ENCODE measurements around the gene OR2D2. TPM values are rescaled to one million over a fixed set of nuclear protein-coding genes. Genes with fewer than 3 reads are reported as not detected.

Gene OR2D2
- polyA plus RNA-seq, 2 of the 4 experiments (the other 2 are of a cell fraction), result not detected

DNA sequence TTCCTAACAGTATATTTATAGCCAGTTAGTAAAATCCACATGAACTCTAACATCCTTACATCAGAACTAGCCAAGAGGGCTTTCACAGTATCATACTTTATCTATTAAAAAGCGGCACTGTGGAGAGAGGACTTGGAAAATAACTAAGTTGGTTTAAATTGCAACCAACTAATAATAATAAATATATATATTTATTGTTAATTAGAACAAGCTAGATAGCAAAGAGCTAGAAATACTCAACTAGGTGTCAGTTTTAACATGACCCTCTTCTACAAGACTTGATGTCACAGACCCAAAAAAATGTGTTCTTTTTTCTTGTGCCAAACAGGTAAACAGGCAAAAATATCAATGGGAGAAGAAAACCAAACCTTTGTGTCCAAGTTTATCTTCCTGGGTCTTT is 28.4 kb upstream of the OR2D2 start, which contains the start of gene OR2D3 (continued):
- TF ChIP-seq, protein P1, sequence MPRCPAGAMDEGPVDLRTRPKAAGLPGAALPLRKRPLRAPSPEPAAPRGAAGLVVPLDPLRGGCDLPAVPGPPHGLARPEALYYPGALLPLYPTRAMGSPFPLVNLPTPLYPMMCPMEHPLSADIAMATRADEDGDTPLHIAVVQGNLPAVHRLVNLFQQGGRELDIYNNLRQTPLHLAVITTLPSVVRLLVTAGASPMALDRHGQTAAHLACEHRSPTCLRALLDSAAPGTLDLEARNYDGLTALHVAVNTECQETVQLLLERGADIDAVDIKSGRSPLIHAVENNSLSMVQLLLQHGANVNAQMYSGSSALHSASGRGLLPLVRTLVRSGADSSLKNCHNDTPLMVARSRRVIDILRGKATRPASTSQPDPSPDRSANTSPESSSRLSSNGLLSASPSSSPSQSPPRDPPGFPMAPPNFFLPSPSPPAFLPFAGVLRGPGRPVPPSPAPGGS (IDR thresholded peaks at IDR 0.05), result no peak

DNA sequence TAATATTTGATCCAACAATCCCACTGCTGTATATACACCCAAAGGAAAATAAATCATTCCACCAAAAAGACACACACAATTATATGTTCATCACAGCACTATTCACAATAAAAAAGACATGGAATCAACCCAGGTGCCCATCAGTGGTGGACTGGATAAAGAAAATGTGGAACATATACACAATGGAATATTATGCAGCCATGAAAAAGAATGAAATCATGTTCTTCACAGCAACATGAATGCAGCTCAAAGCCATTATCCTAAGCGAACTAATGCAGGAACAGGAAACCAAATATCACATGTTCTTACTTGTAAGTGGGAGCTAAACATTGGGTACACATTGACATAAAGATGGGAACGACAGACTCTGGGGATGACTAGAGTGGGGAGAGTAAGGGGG is 27.4 kb upstream of the OR2D2 start:
- ATAC-seq, result no peak
- CTCF ChIA-PET, result no interaction called here
- Histone ChIP-seq H3K27ac (no peak overlapping the region), H3K9me3 (no peaks in the 10 kb centered on the region), H3K4me3 (no peak overlapping the region), H3K4me1 (no peaks in the 10 kb centered on the region), H3K4me2 (no peak overlapping the region)
- WGBS (ENCODE audit: missing lambda C conversion rate), result 0% methylated on average over 2 of the region's 2 CpGs
- FAIRE-seq, result no peak
- no peak for TF ChIP-seq RARB (CRISPR knock-in tag; IDR thresholded peaks at IDR 0.05)
- no peak for TF ChIP-seq CHD2 (IDR thresholded peaks at IDR 0.05; ENCODE audit: low read length, partially characterized antibody)
- TF ChIP-seq, protein P1 (IDR thresholded peaks at IDR 0.05), result no peak
- TF ChIP-seq ZC3H11A (IDR thresholded peaks at IDR 0.05), result no peak
- TF ChIP-seq RFX5 (IDR thresholded peaks at IDR 0.05), result no peak
- TF ChIP-seq BHLHE40 (IDR thresholded peaks at IDR 0.05; ENCODE audit: low read depth, low read length), result no peak
- DNase-seq (ENCODE audit: low read depth in 1 of 2, low spot score in 1 of 2), result no peak
- POLR2A ChIA-PET, result no interaction called here

DNA sequence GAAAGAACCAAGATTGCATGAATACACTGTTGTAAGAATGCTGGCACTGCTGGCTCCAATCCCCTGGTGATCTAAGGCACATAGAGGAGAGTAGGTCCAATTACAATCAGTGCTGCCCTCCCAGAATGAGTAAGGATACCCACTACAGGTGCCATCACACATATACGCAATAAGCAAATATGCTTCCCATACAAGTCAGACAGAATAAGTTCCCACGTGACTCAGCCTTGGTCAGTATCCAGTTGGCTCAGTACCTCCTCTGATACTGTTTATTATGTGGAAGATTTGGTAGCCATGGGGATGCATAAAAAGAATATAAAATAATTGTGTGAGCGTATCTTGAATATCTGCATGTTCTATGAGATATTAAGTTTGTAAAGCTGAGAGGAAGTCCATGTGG is 19.6 kb upstream of the OR2D2 start:
- CTCF ChIA-PET, result no interaction called here
- no peaks in the 10 kb centered on the region for H3K4me1 ChIP-seq
- H3K9me3 ChIP-seq, result no peaks in the 10 kb centered on the region
- WGBS (ENCODE audit: missing lambda C conversion rate), result 43% methylated on average over 3 of the region's 3 CpGs
- DNase-seq (ENCODE audit: low read depth in 1 of 2, low spot score in 1 of 2), result no peak
- FAIRE-seq, result no peak
- no peak for TF ChIP-seq ZSCAN20 (CRISPR knock-in tag; IDR thresholded peaks at IDR 0.05)
- TF ChIP-seq, protein P2, sequence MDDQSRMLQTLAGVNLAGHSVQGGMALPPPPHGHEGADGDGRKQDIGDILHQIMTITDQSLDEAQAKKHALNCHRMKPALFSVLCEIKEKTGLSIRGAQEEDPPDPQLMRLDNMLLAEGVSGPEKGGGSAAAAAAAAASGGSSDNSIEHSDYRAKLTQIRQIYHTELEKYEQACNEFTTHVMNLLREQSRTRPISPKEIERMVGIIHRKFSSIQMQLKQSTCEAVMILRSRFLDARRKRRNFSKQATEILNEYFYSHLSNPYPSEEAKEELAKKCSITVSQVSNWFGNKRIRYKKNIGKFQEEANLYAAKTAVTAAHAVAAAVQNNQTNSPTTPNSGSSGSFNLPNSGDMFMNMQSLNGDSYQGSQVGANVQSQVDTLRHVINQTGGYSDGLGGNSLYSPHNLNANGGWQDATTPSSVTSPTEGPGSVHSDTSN (IDR thresholded peaks at IDR 0.05), result no peak
- TF ChIP-seq HOXB5 (CRISPR knock-in tag; IDR thresholded peaks at IDR 0.05), result no peak
- TF ChIP-seq MAFK (IDR thresholded peaks at IDR 0.05; ENCODE audit: partially characterized antibody), result no peak
- TF ChIP-seq FOSL2 (IDR thresholded peaks at IDR 0.05), result no peak
- no peak for TF ChIP-seq FOSL2 (CRISPR knock-in tag; IDR thresholded peaks at IDR 0.05)
- TF ChIP-seq HEYL (CRISPR knock-in tag; IDR thresholded peaks at IDR 0.05), result no peak
- TF ChIP-seq, protein P3, sequence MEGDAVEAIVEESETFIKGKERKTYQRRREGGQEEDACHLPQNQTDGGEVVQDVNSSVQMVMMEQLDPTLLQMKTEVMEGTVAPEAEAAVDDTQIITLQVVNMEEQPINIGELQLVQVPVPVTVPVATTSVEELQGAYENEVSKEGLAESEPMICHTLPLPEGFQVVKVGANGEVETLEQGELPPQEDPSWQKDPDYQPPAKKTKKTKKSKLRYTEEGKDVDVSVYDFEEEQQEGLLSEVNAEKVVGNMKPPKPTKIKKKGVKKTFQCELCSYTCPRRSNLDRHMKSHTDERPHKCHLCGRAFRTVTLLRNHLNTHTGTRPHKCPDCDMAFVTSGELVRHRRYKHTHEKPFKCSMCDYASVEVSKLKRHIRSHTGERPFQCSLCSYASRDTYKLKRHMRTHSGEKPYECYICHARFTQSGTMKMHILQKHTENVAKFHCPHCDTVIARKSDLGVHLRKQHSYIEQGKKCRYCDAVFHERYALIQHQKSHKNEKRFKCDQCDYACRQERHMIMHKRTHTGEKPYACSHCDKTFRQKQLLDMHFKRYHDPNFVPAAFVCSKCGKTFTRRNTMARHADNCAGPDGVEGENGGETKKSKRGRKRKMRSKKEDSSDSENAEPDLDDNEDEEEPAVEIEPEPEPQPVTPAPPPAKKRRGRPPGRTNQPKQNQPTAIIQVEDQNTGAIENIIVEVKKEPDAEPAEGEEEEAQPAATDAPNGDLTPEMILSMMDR (IDR thresholded peaks at IDR 0.05), result no peak
- no peak for TF ChIP-seq CHD2 (IDR thresholded peaks at IDR 0.05; ENCODE audit: low read length, partially characterized antibody)
- TF ChIP-seq SMC3 (IDR thresholded peaks at IDR 0.05), result no peak
- no peak for TF ChIP-seq CHD4 (IDR thresholded peaks at IDR 0.05; ENCODE audit: borderline replicate concordance)
- TF ChIP-seq ZFP36 (IDR thresholded peaks at IDR 0.05; ENCODE audit: borderline replicate concordance, partially characterized antibody), result no peak
- no peak for TF ChIP-seq ZC3H11A (IDR thresholded peaks at IDR 0.05)
- TF ChIP-seq EP300 (IDR thresholded peaks at IDR 0.05), result no peak
- no peak for TF ChIP-seq ZNF302 (CRISPR knock-in tag; IDR thresholded peaks at IDR 0.05)
- no peak for TF ChIP-seq EHF (CRISPR knock-in tag; IDR thresholded peaks at IDR 0.05)
- TF ChIP-seq, protein P4, sequence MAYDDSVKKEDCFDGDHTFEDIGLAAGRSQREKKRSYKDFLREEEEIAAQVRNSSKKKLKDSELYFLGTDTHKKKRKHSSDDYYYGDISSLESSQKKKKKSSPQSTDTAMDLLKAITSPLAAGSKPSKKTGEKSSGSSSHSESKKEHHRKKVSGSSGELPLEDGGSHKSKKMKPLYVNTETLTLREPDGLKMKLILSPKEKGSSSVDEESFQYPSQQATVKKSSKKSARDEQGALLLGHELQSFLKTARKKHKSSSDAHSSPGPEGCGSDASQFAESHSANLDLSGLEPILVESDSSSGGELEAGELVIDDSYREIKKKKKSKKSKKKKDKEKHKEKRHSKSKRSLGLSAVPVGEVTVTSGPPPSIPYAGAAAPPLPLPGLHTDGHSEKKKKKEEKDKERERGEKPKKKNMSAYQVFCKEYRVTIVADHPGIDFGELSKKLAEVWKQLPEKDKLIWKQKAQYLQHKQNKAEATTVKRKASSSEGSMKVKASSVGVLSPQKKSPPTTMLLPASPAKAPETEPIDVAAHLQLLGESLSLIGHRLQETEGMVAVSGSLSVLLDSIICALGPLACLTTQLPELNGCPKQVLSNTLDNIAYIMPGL (CRISPR knock-in tag; IDR thresholded peaks at IDR 0.05; ENCODE audit: borderline replicate concordance), result no peak
- TF ChIP-seq POLR2A (IDR thresholded peaks at IDR 0.05; ENCODE audit: low read length), result no peak
- no peak for TF ChIP-seq MYC (IDR thresholded peaks at IDR 0.05; ENCODE audit: borderline replicate concordance, low read length)
- no peak for TF ChIP-seq NFE2L2 (conservative IDR thresholded peaks at IDR 0.05; ENCODE audit: low read length)
- no peak overlapping the region for H3K27ac ChIP-seq
- no peak overlapping the region for H3K4me2 ChIP-seq
- H3K4me3 ChIP-seq, result no peak overlapping the region
- POLR2A ChIA-PET, result no interaction called here
- peak in 1 of 2 experiments; percentile 47; a peak in 1 of 6 replicates for ATAC-seq
